Measurements from ENCODE around the gene EFCAB12. TPM values are rescaled to one million over a fixed set of nuclear protein-coding genes. Genes with fewer than 3 reads are reported as not detected.

The EFCAB12 gene
- total RNA-seq, 4 donors from 2014 or later: 0.08 to 0.47 TPM; not detected in 2

GRCh38 chr3:129460155-129460554 lies 31.7 kb upstream of the EFCAB12 start:
- Histone ChIP-seq H3K27ac (no peak overlapping the region), H3K4me1 (no peaks in the 10 kb centered on the region), H3K4me3 (no peak overlapping the region), H3K9me3 (no peaks in the 10 kb centered on the region), H3K27me3 (no peaks in the 10 kb centered on the region), H3K36me3 (peaks cover 2 to 75% of the 10 kb centered on the region in 2 donors)
- TF ChIP-seq CTCF (IDR thresholded peaks at IDR 0.05): no peak
- no peak for TF ChIP-seq POLR2A (IDR thresholded peaks at IDR 0.05)
- TF ChIP-seq POLR2AphosphoS5 (IDR thresholded peaks at IDR 0.05): no peak
- TF ChIP-seq EP300 (IDR thresholded peaks at IDR 0.05): no peak
- 91 to 95% methylated on average over 3 of the region's 3 CpGs for WGBS, 2 donors (ENCODE audit: low coverage in 1 of 2)
- ATAC-seq: no peak

- H3K9me3 ChIP-seq: no peaks in the 10 kb centered on the region
- TF ChIP-seq POLR2A (IDR thresholded peaks at IDR 0.05) (no peak), CTCF (IDR thresholded peaks at IDR 0.05) (no peak), POLR2AphosphoS5 (IDR thresholded peaks at IDR 0.05) (no peak), EP300 (IDR thresholded peaks at IDR 0.05) (no peak)
- no peaks in the 10 kb centered on the region for H3K27me3 ChIP-seq
- no peak overlapping the region for H3K4me3 ChIP-seq
- H3K36me3 ChIP-seq: peaks cover 2 to 79% of the 10 kb centered on the region in 2 donors
- no peak for ATAC-seq
- WGBS, 2 donors (ENCODE audit: low coverage in 1 of 2): 58 to 90% methylated on average over 1 of the region's 1 CpG
- H3K27ac ChIP-seq: no peak overlapping the region
- peaks cover 0 to 17% (median 0%) of the 10 kb centered on the region in 3 donors for H3K4me1 ChIP-seq
Observed at GRCh38 chr3:129453732-129454131, 25.3 kb upstream of the EFCAB12 start.

GRCh38 chr3:129449279-129450115 lies 21.1 kb upstream of the EFCAB12 start:
- no peaks in the 10 kb centered on the region for H3K27me3 ChIP-seq
- H3K9me3 ChIP-seq: no peaks in the 10 kb centered on the region
- ATAC-seq: no peak
- no peak overlapping the region for H3K4me3 ChIP-seq
- 51 to 57% methylated on average over 5 of the region's 5 CpGs for WGBS, 2 donors (ENCODE audit: low coverage in 1 of 2)
- peaks cover 2 to 36% of the 10 kb centered on the region in 2 donors for H3K36me3 ChIP-seq
- H3K27ac ChIP-seq: no peak overlapping the region
- no peak for TF ChIP-seq CTCF (IDR thresholded peaks at IDR 0.05)
- TF ChIP-seq POLR2AphosphoS5 (IDR thresholded peaks at IDR 0.05): no peak
- TF ChIP-seq POLR2A (IDR thresholded peaks at IDR 0.05): no peak
- no peak for TF ChIP-seq EP300 (IDR thresholded peaks at IDR 0.05)
- H3K4me1 ChIP-seq: peaks cover 0 to 22% (median 0%) of the 10 kb centered on the region in 3 donors

- no peak for ATAC-seq
- H3K9me3 ChIP-seq: no peaks in the 10 kb centered on the region
- no peak for TF ChIP-seq EP300 (IDR thresholded peaks at IDR 0.05)
- no peak for TF ChIP-seq POLR2A (IDR thresholded peaks at IDR 0.05)
- no peak for TF ChIP-seq CTCF (IDR thresholded peaks at IDR 0.05)
- H3K4me1 ChIP-seq: peaks cover 0 to 33% (median under 1%) of the 10 kb centered on the region in 3 donors
- 88 to 91% methylated on average over 8 to 18 of the region's 18 CpGs for WGBS, 2 donors (ENCODE audit: low coverage in 1 of 2)
- H3K4me3 ChIP-seq: no peak overlapping the region
- H3K27ac ChIP-seq: no peak overlapping the region
- H3K36me3 ChIP-seq: peaks cover 0 to 25% of the 10 kb centered on the region in 2 donors
- H3K27me3 ChIP-seq: no peaks in the 10 kb centered on the region
Observed at GRCh38 chr3:129448186-129448895, 19.9 kb upstream of the EFCAB12 start.

Data from gastroesophageal sphincter (tissue), 4 donors.